DMS79 (cell line): ENCODE results near the gene MRPL32.
A peak's percentile ranks its signal among the peaks of the same experiment; 100 is the strongest.

ENCODE experiments used
- DNase-seq: peaks from one replicate; lab custom pipeline; 2025; lab: John Stamatoyannopoulos, UW

MRPL32 gene

GRCh38 chr7:42926204-42926603 lies 6.0 kb upstream of the MRPL32 start:
- no peak for DNase-seq

- DNase-seq = no peak
Observed at GRCh38 chr7:42928754-42929153, 3.4 kb upstream of the MRPL32 start.

DNA sequence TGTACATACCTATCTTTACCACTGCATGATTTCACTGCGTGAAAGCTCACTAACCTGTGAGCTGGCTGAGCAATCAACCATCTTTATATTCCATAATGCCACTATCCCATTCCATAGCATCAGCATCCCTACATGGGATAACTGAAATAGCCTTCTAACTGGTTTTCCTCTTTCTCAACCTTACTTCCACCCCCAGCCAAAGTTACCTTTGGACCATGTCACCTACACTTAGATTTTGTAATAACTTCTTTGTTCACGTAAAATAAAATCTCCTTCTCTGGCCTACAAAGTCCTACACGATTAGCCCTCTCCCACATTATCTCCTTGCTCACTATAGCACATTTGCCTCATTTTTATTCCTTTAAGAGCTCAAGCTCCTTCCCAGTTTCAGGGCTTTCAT lies 2.7 kb upstream of the MRPL32 start:
- no peak for DNase-seq

DNA sequence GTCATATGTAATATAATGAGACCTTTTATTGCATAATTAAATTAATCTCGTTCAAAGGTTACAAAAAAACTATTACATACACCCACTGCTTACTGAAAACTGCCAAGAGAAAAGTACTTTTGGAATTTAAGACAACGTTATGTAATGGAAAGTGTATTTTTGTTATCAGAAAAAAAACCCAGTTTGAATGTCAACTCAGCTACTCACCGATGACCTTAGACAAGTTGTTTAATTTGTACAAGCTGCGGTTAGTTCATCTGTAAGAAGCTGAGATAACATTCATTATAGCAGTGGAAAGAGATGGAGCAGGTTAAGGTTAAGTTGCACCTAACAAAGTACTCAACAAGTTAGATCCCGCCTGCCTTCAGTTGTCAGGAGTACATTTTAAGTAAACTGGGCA lies 1.3 kb upstream of the MRPL32 start:
- DNase-seq = no peak

- DNase-seq = no peak
Observed at GRCh38 chr7:42931447-42931833, 736 bp upstream of the MRPL32 start.

- DNase-seq = no peak
Observed at GRCh38 chr7:42932811-42933591, 825 bp downstream of the MRPL32 start.

DNA sequence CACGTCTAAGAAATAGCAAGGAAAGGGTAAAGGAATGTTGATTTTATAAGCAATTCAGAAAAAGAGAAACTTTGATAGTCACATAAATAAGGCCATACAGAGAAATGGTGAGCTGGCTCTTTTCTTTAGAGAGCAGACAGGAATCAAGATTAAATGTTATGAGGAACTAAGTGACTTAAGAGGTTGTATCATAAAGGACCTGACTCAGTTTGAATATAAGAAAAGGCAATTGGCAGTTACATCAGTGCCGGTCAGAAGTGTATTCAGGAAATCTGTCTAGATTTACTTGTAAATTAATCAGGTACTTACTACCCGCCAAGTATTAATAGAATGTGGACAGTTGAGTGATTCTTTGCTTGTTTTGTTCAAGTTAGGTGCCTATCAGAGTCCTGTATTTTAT lies 2.1 kb downstream of the MRPL32 start:
- DNase-seq = no peak

DNA sequence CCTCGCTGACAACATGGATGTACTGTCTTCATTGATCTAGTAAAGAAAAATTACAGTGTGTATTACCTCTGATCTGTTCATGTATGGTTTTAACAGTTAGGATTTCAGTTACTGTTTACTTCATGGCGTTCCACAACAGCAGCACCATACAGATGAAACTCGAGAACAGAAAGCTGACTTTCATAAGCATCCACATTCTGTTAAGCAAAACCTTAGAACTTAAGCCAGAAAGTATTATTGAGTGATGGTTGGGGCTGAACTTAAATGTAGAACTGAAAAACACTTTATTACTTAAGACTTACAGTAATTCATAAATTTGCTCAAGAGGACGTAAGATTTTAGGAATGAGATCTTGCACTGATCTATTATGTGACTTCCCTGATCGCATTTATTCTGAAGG lies 3.7 kb downstream of the MRPL32 start:
- no peak for DNase-seq

DNA sequence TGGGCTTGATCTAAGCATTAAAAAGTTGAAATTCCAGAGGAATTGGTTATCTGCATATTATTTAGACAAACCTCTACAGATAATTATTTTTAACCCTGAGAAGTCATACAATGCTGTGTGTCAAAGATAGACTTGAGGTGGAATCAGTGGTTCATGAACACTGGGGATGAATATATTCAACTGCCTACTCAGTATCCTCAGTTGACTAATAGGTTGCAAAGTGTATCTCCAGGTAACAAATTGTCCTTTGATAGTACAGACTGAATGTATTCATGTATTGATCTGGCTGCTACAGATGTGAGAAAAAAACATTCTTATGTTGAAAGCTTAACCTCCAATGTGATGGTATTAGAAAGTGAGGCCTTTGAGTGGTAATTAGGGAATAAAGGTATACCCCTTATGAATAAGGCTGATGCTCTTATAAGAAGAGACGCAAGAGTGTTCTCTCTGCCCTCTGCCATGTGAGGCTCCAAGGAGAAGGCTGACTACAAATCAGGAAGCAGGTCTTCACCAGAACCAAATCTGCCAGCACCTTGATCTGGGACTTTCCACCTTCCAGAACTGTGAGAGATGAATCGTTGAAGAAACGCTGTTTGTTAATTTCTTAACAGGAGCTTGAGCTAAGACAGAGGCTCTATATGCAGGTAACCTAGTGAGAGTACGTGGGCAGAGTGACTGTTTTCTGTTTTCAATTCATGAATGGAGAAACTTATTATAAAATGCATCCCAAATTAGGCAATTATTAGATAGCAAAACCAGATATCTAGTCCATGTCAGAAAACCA lies 7.5 kb downstream of the MRPL32 start:
- no peak for DNase-seq

- DNase-seq = peak; percentile 34
Observed at GRCh38 chr7:42940985-42941847, 9.0 kb downstream of the MRPL32 start.

GRCh38 chr7:42945821-42946626 lies 13.8 kb downstream of the MRPL32 start:
- no peak for DNase-seq

DNA sequence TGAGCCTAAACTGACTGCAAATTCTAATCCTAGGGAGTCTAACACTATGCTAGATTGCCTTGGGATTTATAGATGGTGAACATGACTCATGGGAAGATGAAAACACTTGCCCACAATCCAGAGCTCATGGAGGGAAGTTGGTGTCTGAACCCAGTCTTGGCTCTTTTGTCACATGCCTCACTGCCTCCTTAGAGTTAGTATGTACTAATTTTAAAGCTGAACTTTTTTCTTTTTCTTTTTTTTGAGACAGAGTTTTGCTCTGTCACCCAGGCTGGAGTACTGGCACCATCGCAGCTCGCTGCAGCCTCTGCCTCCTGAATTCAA lies 14.4 kb downstream of the MRPL32 start:
- DNase-seq = no peak

GRCh38 chr7:42947521-42947920 lies 15.3 kb downstream of the MRPL32 start:
- no peak for DNase-seq

GRCh38 chr7:42950417-42950816 lies 18.2 kb downstream of the MRPL32 start:
- DNase-seq = no peak

DNA sequence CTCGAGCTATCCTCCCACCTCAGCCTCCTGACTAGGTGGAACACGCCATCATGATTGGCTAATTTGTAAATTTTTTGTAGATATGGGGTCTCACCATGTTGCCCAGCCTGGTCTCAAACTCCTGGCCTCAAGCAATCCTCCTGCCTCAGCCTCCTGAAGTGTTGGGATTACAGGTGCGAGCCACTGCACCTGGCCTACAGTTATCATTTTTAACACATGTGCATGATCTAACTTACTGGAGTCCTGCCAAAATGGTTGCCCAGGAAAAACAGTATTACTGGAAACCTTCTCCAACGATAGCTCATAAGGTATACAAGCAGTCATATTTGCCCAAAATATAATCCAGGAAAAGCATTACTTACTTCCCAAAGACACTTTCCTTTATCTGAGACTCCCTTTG lies 20.2 kb downstream of the MRPL32 start:
- no peak for DNase-seq

GRCh38 chr7:42953994-42954393 lies 21.8 kb downstream of the MRPL32 start:
- no peak for DNase-seq

- DNase-seq = no peak
Observed at GRCh38 chr7:42956062-42956461, 23.9 kb downstream of the MRPL32 start.

GRCh38 chr7:42959549-42959948 lies 27.4 kb downstream of the MRPL32 start:
- no peak for DNase-seq

DNA sequence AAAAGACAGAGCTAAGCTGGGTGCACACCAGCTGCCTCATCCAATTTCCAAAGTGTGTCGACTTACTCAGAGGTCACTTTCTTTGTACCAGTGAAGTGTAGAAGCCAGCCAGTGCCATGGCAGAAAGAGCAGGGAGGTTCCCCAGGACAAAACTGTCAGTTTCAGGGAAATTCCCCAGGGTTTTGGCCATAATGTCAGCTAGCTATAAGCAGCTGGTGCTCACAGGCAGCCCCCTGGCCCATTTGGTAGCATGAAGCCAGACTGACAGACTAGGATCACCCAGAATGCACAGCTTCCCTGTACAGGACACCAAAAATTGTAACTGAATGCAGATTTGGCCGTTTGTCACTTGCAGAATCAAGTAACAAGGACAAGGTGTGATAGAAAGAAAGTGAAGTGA lies 28.6 kb downstream of the MRPL32 start:
- no peak for DNase-seq

- DNase-seq = no peak
Observed at GRCh38 chr7:42961170-42961569, 29.0 kb downstream of the MRPL32 start.

DNA sequence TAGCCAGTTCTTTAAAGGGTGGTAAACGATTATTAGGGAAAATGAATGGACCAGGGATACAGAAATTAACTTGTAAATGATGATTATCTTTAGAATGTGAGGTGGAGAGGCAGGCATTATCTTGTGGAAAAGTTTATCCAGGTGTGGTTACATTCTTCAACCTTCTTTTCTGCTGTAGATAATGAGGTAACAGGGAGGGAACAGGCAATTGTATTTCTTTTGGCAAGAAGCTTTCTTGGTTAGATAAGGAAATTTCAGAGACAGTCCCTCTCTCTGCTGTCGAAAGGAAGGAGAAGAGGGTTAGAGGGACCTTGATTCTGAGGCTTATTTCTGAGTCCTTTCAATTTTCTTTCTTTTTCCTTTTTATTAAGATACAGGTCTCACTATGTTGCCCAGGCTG lies 32.1 kb downstream of the MRPL32 start:
- DNase-seq = no peak
